Psoas muscle (tissue), 8 donors: ENCODE measurements around the gene PIK3CG. TPM values are rescaled to one million over a fixed set of nuclear protein-coding genes. Genes with fewer than 3 reads are reported as not detected.
"Not testable (repeated sequence)": the region's sequence is repeated elsewhere in the genome, so short reads cannot be mapped to it uniquely, and the experiment has no call there.

Experiments used
- ATAC-seq, 4 donors: fragments of 200-7000 bp; cut with Tn5 transposase; one replicate each; pipeline ENCODE4 v1.9.1; 2020; ENCODE audit warnings: moderate library complexity in 3 of 4, mild to moderate bottlenecking in 2 of 4
- DNase-seq, 2 donors: peaks; one replicate each; pipeline ENCODE4 v3.0.0-alpha.2; 2020
- H3K27ac ChIP-seq: fragments of 200-600 bp; one replicate; pipeline ENCODE4 v1.8.0; 2022
- H3K27me3 ChIP-seq, 3 donors: fragments of 200-600 bp in 1 of 3; one replicate each; pipeline versions ENCODE4 v1.6.1 to v1.8.0; 2013 to 2022; ENCODE audit warnings: low read length in 2 of 3, mild to moderate bottlenecking in 2 of 3, moderate library complexity in 1 of 3; ENCODE audit not compliant: insufficient read depth in 3 of 3
- H3K36me3 ChIP-seq, 2 donors: fragments of 200-600 bp in 1 of 2; one replicate each; pipeline versions ENCODE4 v1.6.1 to v1.8.0; 2013 to 2022; ENCODE audit warnings: low read depth in 1 of 2, mild to moderate bottlenecking in 1 of 2, moderate library complexity in 1 of 2; ENCODE audit not compliant: insufficient read depth in 1 of 2
- H3K4me1 ChIP-seq: fragments of 200-600 bp; one replicate; pipeline ENCODE4 v1.8.0; 2022
- H3K4me3 ChIP-seq: fragments of 200-600 bp; one replicate; pipeline ENCODE4 v1.8.0; 2022; ENCODE audit warnings: mild to moderate bottlenecking
- H3K9me3 ChIP-seq: fragments of 200-600 bp; one replicate; pipeline ENCODE4 v1.8.0; 2022
- CTCF ChIP-seq: fragments of 200-600 bp; IDR thresholded peaks from one replicate; pipeline ENCODE4 v1.8.0; 2022; ENCODE audit warnings: antibody characterized with exemption
- WGBS, 3 donors: extraction: QIAGEN DNeasy Blood & Tissue Kit; methylation state at CpG; one replicate each; pipeline versions ENCODE4 v1.1.6 to v1.1.7; 2013; 5-methylcytosine and 5-hydroxymethylcytosine counted together
- intact Hi-C, 2 donors: fragments of 100-400 bp; cut with DNase I; formaldehyde crosslinking; loops; one replicate each; pipeline versions ENCODE4 v1.11.0 to v1.14.2; 2022
- polyA plus RNA-seq, 3 donors: library from polyadenylated mRNA; stranded (reverse); fragments of 200-250 nt; gene quantifications; one replicate each; pipeline ENCODE4 v1.2.3, GENCODE V29; 2013
- total RNA-seq, 4 donors: library from RNA; stranded (reverse); fragmentation: NEBNext Ultra II Directional in 2 of 4; extraction: Animal tissue kit (Norgen Biotek cat#: 25700) in 2 of 4; gene quantifications; one replicate each; pipeline versions ENCODE4 v1.2.1 to v1.2.4, GENCODE V29; 2021 to 2023
- donor health status: healthy with polysubstance abuse.
- donor health status: DM: no; HTN: no; CAD: no; lungs with moderate emphysema.
- donor health status: Bipolar disorder and iron deficiency.
- donor health status: healthy.
- donor health status: DM: yes; HTN: yes; CAD: no.
- donor health status: DM: no; HTN: no; CAD: no.
- donor health status: DM: no; HTN: no; CAD: no.
- donor health status: DM: yes; HTN: yes; CAD: no.

PIK3CG gene
- total and polyA plus RNA-seq, 7 donors: 0.13 to 1.6 (median 0.74) TPM

- H3K36me3 ChIP-seq: no peaks in the 10 kb centered on the region
- 0 to 4% (median 3%) methylated on average over 1 of the region's 1 CpG for WGBS, 3 donors
- no peak overlapping the region for H3K4me3 ChIP-seq
- TF ChIP-seq CTCF: peak; percentile 48
- peaks cover under 1 to 5% (median 3%) of the 10 kb centered on the region in 3 donors for H3K27me3 ChIP-seq
- ATAC-seq (no peak), DNase-seq (no peak)
- no peaks in the 10 kb centered on the region for H3K4me1 ChIP-seq
- no peak overlapping the region for H3K27ac ChIP-seq
- H3K9me3 ChIP-seq: no peaks in the 10 kb centered on the region
- intact Hi-C loops: loop anchor here in 1 of 2 donors (5.0 kb wide), 1 partner anchor 205 kb away; no protein-coding TSS in a partner anchor
Observed at GRCh38 chr7:106947244-106947728, 82.2 kb downstream of the PIK3CG start.

GRCh38 chr7:106952001-106952657 lies 87.0 kb downstream of the PIK3CG start:
- Histone ChIP-seq H3K27ac (no peak overlapping the region), H3K4me1 (no peaks in the 10 kb centered on the region), H3K27me3 (peaks cover 1 to 5% (median 3%) of the 10 kb centered on the region in 3 donors), H3K4me3 (no peak overlapping the region), H3K36me3 (no peaks in the 10 kb centered on the region), H3K9me3 (no peaks in the 10 kb centered on the region)
- intact Hi-C loops: no loop called here
- no peak for DNase-seq
- TF ChIP-seq CTCF: no peak
- no peak for ATAC-seq
- 70 to 73% (median 72%) methylated on average over 7 of the region's 7 CpGs for WGBS, 3 donors

GRCh38 chr7:106952658-106953231 lies 87.7 kb downstream of the PIK3CG start:
- no peaks in the 10 kb centered on the region for H3K36me3 ChIP-seq
- H3K9me3 ChIP-seq: no peaks in the 10 kb centered on the region
- 22 to 29% (median 29%) methylated on average over 5 of the region's 5 CpGs for WGBS, 3 donors
- intact Hi-C loops: no loop called here
- ATAC-seq: peak in 1 of 4 donors; percentile 36
- DNase-seq: peak in 1 of 2 donors; percentile 17
- TF ChIP-seq CTCF: no peak
- no peak overlapping the region for H3K27ac ChIP-seq
- peaks cover 1 to 5% (median 3%) of the 10 kb centered on the region in 3 donors for H3K27me3 ChIP-seq
- no peak overlapping the region for H3K4me3 ChIP-seq
- no peaks in the 10 kb centered on the region for H3K4me1 ChIP-seq

GRCh38 chr7:106954840-106955239 lies 89.8 kb downstream of the PIK3CG start:
- intact Hi-C loops: no loop called here
- H3K4me1 ChIP-seq: no peaks in the 10 kb centered on the region
- H3K9me3 ChIP-seq: no peaks in the 10 kb centered on the region
- TF ChIP-seq CTCF: no peak
- H3K27ac ChIP-seq: no peak overlapping the region
- no peak overlapping the region for H3K4me3 ChIP-seq
- DNase-seq (no peak), ATAC-seq (no peak)
- 87 to 93% (median 93%) methylated on average over 2 of the region's 2 CpGs for WGBS, 3 donors
- H3K36me3 ChIP-seq: no peaks in the 10 kb centered on the region
- peaks cover 1 to 5% (median 3%) of the 10 kb centered on the region in 3 donors for H3K27me3 ChIP-seq

- H3K27ac ChIP-seq, DNase-seq, intact Hi-C loops, H3K9me3 ChIP-seq, H3K4me3 ChIP-seq, H3K4me1 ChIP-seq, ATAC-seq, H3K27me3 ChIP-seq, H3K36me3 ChIP-seq: not testable (repeated sequence)
- WGBS, 3 donors: 62 to 68% (median 67%) methylated on average over 1 of the region's 1 CpG
Observed at GRCh38 chr7:106955857-106956256, 90.8 kb downstream of the PIK3CG start.
